HepG2 (cell line): ENCODE measurements around the gene USF2. TPM values are rescaled to one million over a fixed set of nuclear protein-coding genes. Genes with fewer than 3 reads are reported as not detected.

Source experiments
- AFF4 ChIP-seq: sonication (generic); formaldehyde crosslinking; IDR thresholded peaks from 2 replicates; pipeline ENCODE4 v1.4.0; 2020; ENCODE audit warnings: missing genetic modification reagents
- EEA1 ChIP-seq: sonication (generic); formaldehyde crosslinking; IDR thresholded peaks from 2 replicates; pipeline ENCODE4 v1.5.1; 2020; ENCODE audit warnings: mild to moderate bottlenecking, missing genetic modification reagents, borderline replicate concordance
- FOXO1 ChIP-seq: sonication (generic); formaldehyde crosslinking; IDR thresholded peaks from 2 replicates; pipeline ENCODE4 v1.4.0; 2020; ENCODE audit warnings: missing genetic modification reagents
- LRRFIP1 ChIP-seq: sonication (generic); formaldehyde crosslinking; conservative IDR thresholded peaks from 2 replicates; pipeline ENCODE4 v1.4.0; 2020; ENCODE audit warnings: missing genetic modification reagents
- MAFK ChIP-seq, 2 experiments: IDR thresholded peaks in 1 of 2; conservative IDR thresholded peaks in 1 of 2; 2 replicates each; pipeline ENCODE4 v1.6.1; 2011; ENCODE audit warnings: improper control_type of control experiment in 2 of 2, low read length in 2 of 2
- MYC ChIP-seq: sonication (generic); formaldehyde crosslinking; IDR thresholded peaks from 2 replicates; pipeline ENCODE4 v1.9.0; 2021; ENCODE audit warnings: missing genetic modification reagents, borderline replicate concordance
- NCOR1 ChIP-seq: fragments of 200-600 bp; sonication (generic); IDR thresholded peaks from 2 replicates; pipeline ENCODE4 v1.7.0; 2017; ENCODE audit warnings: antibody characterized with exemption, low read length, borderline replicate concordance
- NR0B2 ChIP-seq: sonication (generic); formaldehyde crosslinking; IDR thresholded peaks from 2 replicates; pipeline ENCODE4 v1.4.0; 2020; ENCODE audit warnings: mild to moderate bottlenecking, missing genetic modification reagents
- PAF1 ChIP-seq: IDR thresholded peaks from 2 replicates; pipeline ENCODE4 v1.6.1; 2016; ENCODE audit warnings: missing genetic modification reagents, missing compliant biosample characterization
- RAD21 ChIP-seq: fragments of 450-650 bp; formaldehyde crosslinking; IDR thresholded peaks from 2 replicates; pipeline ENCODE4 v1.5.0; 2020; ENCODE audit warnings: mild to moderate bottlenecking
- SNAI1 ChIP-seq: sonication (generic); formaldehyde crosslinking; IDR thresholded peaks from 2 replicates; pipeline ENCODE4 v1.5.0; 2020; ENCODE audit warnings: mild to moderate bottlenecking, missing genetic modification reagents, borderline replicate concordance
- SP1 ChIP-seq, 2 experiments: fragments of 450-650 bp in 1 of 2; sonication (generic) in 1 of 2; formaldehyde crosslinking in 1 of 2; IDR thresholded peaks; 2 replicates each; pipeline versions ENCODE4 v1.4.0 to v1.6.1; 2016 to 2020; ENCODE audit warnings: missing genetic modification reagents in 1 of 2
- STAG1 ChIP-seq: sonication (generic); formaldehyde crosslinking; IDR thresholded peaks from 2 replicates; pipeline ENCODE4 v1.4.0; 2020; ENCODE audit warnings: missing genetic modification reagents
- XRCC5 ChIP-seq: fragments of 200-400 bp; formaldehyde crosslinking; optimal IDR thresholded peaks from 2 replicates; pipeline ENCODE3; 2017; ENCODE audit warnings: mild to moderate bottlenecking, low read length
- ZBTB39 ChIP-seq: sonication (generic); formaldehyde crosslinking; IDR thresholded peaks from 2 replicates; pipeline ENCODE4 v1.5.0; 2020; ENCODE audit warnings: missing genetic modification reagents
- ZC3H13 ChIP-seq: sonication (generic); formaldehyde crosslinking; IDR thresholded peaks from 2 replicates; pipeline ENCODE4 v1.8.1; 2023; ENCODE audit warnings: mild to moderate bottlenecking, missing genetic modification reagents, moderate library complexity
- ZNF414 ChIP-seq: sonication (generic); formaldehyde crosslinking; IDR thresholded peaks from 2 replicates; pipeline ENCODE4 v1.5.0; 2020; ENCODE audit warnings: missing genetic modification reagents
- ZNF598 ChIP-seq: sonication (generic); formaldehyde crosslinking; IDR thresholded peaks from 2 replicates; pipeline ENCODE4 v1.5.1; 2020; ENCODE audit warnings: mild to moderate bottlenecking, missing genetic modification reagents, borderline replicate concordance
- ZNF75D ChIP-seq: sonication (generic); formaldehyde crosslinking; IDR thresholded peaks from 2 replicates; pipeline ENCODE4 v1.8.1; 2023; ENCODE audit warnings: missing genetic modification reagents, mild to moderate bottlenecking, borderline replicate concordance
- ZNF773 ChIP-seq: sonication (generic); formaldehyde crosslinking; IDR thresholded peaks from 2 replicates; pipeline ENCODE4 v1.4.0; 2020; ENCODE audit warnings: missing genetic modification reagents, borderline replicate concordance
- ZNF883 ChIP-seq: sonication (generic); formaldehyde crosslinking; IDR thresholded peaks from 2 replicates; pipeline ENCODE4 v1.5.1; 2020; ENCODE audit warnings: mild to moderate bottlenecking, missing genetic modification reagents; ENCODE audit errors: not compliant biosample characterization
- ZSCAN9 ChIP-seq: IDR thresholded peaks from 2 replicates; pipeline ENCODE4 v1.6.1; 2016; ENCODE audit warnings: borderline replicate concordance
- polyA plus RNA-seq, 8 experiments: library from polyadenylated mRNA; depleted of rRNA in 3 of 8; stranded (reverse) in 7 of 8; unstranded in 1 of 8; fragments of >200 nt; fragmentation: Illumina TruSeq in 4 of 8; extraction: Trizol in 4 of 8; gene quantifications; 2 replicates each; pipeline versions ENCODE4 v1.2.1 to v1.2.3, GENCODE V29; 2011 to 2016; ENCODE audit warnings: low read depth in 4 of 8, missing spikeins in 1 of 8, mixed read lengths in 1 of 8; ENCODE audit not compliant: insufficient read depth in 1 of 8
- total RNA-seq, 5 experiments: library from RNA; depleted of rRNA; stranded (reverse); fragments of >200 nt; fragmentation: Illumina TruSeq; extraction: Trizol; gene quantifications; 2 replicates each; pipeline ENCODE4 v1.2.3, GENCODE V29; 2016; ENCODE audit warnings: low read depth in 1 of 5

The USF2 gene
- total and polyA plus RNA-seq, 2 of the 13 experiments (the other 11 are each of a cell fraction or from before 2014, with no cell fraction given) = 54.9 to 106 TPM

- TF ChIP-seq LRRFIP1 = no peak
- TF ChIP-seq ZSCAN9 (CRISPR knock-in tag) = no peak
- no peak for TF ChIP-seq EEA1 (CRISPR knock-in tag)
- TF ChIP-seq AFF4 (CRISPR knock-in tag) = no peak
- no peak for TF ChIP-seq FOXO1 (CRISPR knock-in tag)
- TF ChIP-seq MAFK (conservative IDR thresholded peaks at IDR 0.05 in 1 of 2, IDR thresholded peaks at IDR 0.05 in 1 of 2; ENCODE audit: low read length in 2 of 2) = no peak
- TF ChIP-seq SP1 (IDR thresholded peaks at IDR 0.05) = no peak
- TF ChIP-seq SP1 (CRISPR knock-in tag; IDR thresholded peaks at IDR 0.05) = no peak
- TF ChIP-seq ZNF414 (CRISPR knock-in tag) = no peak
- TF ChIP-seq NR0B2 (CRISPR knock-in tag) = no peak
- no peak for TF ChIP-seq ZNF883 (CRISPR knock-in tag)
- no peak for TF ChIP-seq NCOR1
- no peak for TF ChIP-seq SNAI1 (CRISPR knock-in tag)
- no peak for TF ChIP-seq ZC3H13 (CRISPR knock-in tag)
- no peak for TF ChIP-seq PAF1
- TF ChIP-seq ZNF773 (CRISPR knock-in tag) = no peak
- no peak for TF ChIP-seq ZNF598
- TF ChIP-seq STAG1 (CRISPR knock-in tag) = peak; percentile 59
- peak; percentile 21 for TF ChIP-seq XRCC5
- TF ChIP-seq MYC (CRISPR knock-in tag) = no peak
- peak; percentile 38; the same call in 1 of the 2 replicates for TF ChIP-seq RAD21
- no peak for TF ChIP-seq ZBTB39
- no peak for TF ChIP-seq ZNF75D
Measured at GRCh38 chr19:35327642-35328041, 58.9 kb downstream of the USF2 start (continued).
